Measurements from ENCODE around the gene REC8. TPM values are rescaled to one million over a fixed set of nuclear protein-coding genes. Genes with fewer than 3 reads are reported as not detected.

Gene REC8
- total and polyA plus RNA-seq, 2 of the 13 experiments (the other 11 are each of a cell fraction or from before 2014, with no cell fraction given), result 3.4 to 14.7 TPM

GRCh38 chr14:24195186-24196070 is 23.5 kb downstream of the REC8 start, which contains the start of gene TM9SF1 (continued):
- TF ChIP-seq RARG (CRISPR knock-in tag; IDR thresholded peaks at IDR 0.05; ENCODE audit: low read depth), result peak; percentile 99
- TF ChIP-seq AHDC1 (CRISPR knock-in tag; IDR thresholded peaks at IDR 0.05; ENCODE audit: borderline replicate concordance), result no peak
- peak; percentile 97 for TF ChIP-seq MXD4 (CRISPR knock-in tag; IDR thresholded peaks at IDR 0.05)
- no peak for TF ChIP-seq MAFK (conservative IDR thresholded peaks at IDR 0.05 in 1 of 2, IDR thresholded peaks at IDR 0.05 in 1 of 2; ENCODE audit: low read length in 2 of 2)
- peak; percentile 83 for TF ChIP-seq ZNF609 (CRISPR knock-in tag; IDR thresholded peaks at IDR 0.05; ENCODE audit: borderline replicate concordance)
- peak; percentile 96 for TF ChIP-seq CERS6 (CRISPR knock-in tag; IDR thresholded peaks at IDR 0.05)
- peak; percentile 99 for TF ChIP-seq ZNF674 (CRISPR knock-in tag; IDR thresholded peaks at IDR 0.05; ENCODE audit: low read depth)
- peak; percentile 99 for TF ChIP-seq GTF3A (CRISPR knock-in tag; conservative IDR thresholded peaks at IDR 0.05)
- peak; percentile 98 for TF ChIP-seq HOXA3 (CRISPR knock-in tag; IDR thresholded peaks at IDR 0.05)
- peak; percentile 98 for TF ChIP-seq ZNF775 (CRISPR knock-in tag; IDR thresholded peaks at IDR 0.05; ENCODE audit: borderline replicate concordance)
- peak; percentile 85 for TF ChIP-seq ZNF362 (CRISPR knock-in tag; IDR thresholded peaks at IDR 0.05; ENCODE audit: borderline replicate concordance)
- TF ChIP-seq ZNF550 (CRISPR knock-in tag; IDR thresholded peaks at IDR 0.05; ENCODE audit: borderline replicate concordance), result peak; percentile 97
- 0 out of 2 replicates have a peak, but pooled peaks have one; percentile 64 for TF ChIP-seq ZBTB21 (CRISPR knock-in tag; IDR thresholded peaks at IDR 0.05)
- no peak for TF ChIP-seq SMARCE1 (IDR thresholded peaks at IDR 0.05; ENCODE audit: borderline replicate concordance)
- peak; percentile 99 for TF ChIP-seq REPIN1 (CRISPR knock-in tag; IDR thresholded peaks at IDR 0.05; ENCODE audit: borderline replicate concordance, low read depth)

Data from HepG2 (cell line).